Measurements from ENCODE around the gene TYSND1. TPM values are rescaled to one million over a fixed set of nuclear protein-coding genes. Genes with fewer than 3 reads are reported as not detected.
A peak's percentile ranks its signal among the peaks of the same experiment; 100 is the strongest.
"Not testable (repeated sequence)": the region's sequence is repeated elsewhere in the genome, so short reads cannot be mapped to it uniquely, and the experiment has no call there.

The TYSND1 gene
- total RNA-seq, 1 experiment from 2014 or later = 32.2 TPM

DNA sequence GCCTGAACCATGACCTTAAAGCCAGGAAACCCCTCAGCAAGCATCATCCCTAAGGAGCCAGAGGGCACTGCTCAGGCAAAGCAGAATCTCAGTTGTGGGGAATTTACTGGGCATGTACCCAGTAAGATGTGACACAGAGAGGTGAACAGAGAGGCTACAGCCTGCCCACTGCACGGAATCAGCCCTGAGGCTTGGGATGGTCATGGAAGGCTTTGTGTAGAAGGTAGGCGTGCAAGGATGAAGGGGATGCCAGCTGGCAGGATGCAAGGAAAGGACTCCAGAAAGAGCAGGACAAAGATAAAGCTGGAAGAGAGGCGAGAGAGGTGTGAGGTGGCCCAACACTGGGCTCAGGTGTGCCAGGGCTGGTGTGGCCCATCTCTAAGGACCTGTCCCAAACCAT, 11.5 kb downstream of the TYSND1 start:
- no peak for DNase-seq (ENCODE audit: low spot score)

DNA sequence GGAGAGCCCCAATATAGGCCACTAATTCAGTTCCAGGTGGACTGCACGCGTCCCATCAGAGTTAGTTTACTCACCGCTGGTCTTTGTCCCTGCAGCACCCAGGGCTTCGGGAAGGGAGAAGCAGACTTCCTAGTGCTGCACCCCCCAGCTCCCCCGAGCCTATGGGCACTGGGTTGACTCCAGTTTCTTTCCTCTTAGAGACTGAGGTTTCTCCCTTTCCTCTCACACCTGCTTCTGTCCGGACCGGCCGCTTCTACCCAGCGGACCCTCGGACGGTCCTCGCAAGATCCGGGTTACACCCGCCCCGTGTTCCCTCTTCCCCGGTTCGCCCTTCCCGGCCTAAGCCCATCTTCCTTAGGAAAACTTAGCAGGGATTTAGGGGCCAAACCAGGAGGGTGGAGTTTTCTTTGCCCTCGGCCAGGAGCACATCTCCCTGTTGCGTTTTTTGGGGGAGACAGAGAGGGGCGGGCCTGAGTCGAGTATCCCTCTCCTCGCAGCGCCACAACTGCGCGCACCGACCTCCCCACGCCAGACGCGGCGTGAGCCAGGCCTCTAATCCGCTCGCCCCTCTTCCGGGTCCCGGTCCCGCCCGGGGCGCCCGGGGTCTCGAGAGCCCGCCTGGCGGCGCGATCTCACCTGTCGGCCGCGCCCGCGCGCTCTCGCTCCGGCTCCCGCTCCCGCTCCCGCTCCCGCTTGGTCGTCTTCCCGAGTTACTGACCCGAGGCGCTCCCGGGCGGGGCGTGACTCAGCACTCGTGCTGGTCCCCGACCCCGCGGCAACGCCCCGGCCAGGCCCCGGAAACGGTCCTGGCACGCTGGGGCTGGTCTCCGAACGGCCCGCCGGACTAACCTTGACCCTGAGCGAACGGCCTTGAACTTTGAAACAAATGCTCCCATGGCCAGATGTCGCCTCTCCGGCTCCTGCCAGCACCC, 14.1 kb downstream of the TYSND1 start, which contains the start of gene AIFM2:
AIFM2 (minus strand) TSS at position 728 of the 932 bp plus-strand sequence. CDS start 8,741 bp downstream, outside the sequence.
- DNase-seq (ENCODE audit: low spot score) = peak; percentile 79

GRCh38 chr10:70131560-70131937, 15.0 kb downstream of the TYSND1 start:
- peak; percentile 19 for DNase-seq (ENCODE audit: low spot score)

- DNase-seq (ENCODE audit: low spot score) = peak; percentile 50
These were observed 15.5 kb downstream of the TYSND1 start for GRCh38 chr10:70130878-70131559.

DNA sequence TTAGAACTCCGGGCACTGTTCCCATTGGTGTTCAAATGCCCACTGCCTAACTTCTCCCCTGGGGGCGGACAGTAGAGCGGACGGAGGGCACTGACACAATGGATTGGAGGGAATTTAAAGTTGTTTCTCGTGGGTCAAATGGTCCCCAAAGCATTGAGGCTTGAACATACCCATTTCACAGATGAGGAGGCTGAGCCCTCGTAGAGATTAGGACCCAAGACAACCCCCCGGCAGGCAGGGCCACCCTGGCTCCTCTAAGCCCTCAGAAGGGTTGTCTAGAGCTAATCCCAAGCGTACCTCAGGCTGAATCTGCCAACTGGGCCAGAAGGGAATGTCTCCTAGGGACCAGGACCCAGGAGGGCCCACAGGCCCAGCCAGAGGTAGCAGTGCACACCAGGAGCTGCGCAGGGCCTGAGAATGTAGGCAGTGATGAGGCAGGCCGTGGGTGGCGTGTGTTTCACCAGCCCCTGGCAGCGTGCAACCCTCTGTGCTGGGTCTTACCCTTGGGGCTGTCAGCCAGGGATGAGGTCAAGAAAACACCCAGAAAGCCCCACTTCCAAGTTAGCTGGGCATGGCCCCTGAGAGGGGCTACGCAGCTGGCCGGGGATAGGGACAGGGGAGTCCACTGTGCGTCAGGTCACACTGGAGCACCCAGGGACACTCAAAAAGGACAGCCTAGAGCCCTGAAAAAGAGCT, 19.7 kb downstream of the TYSND1 start:
- DNase-seq (ENCODE audit: low spot score) = no peak

- no peak for DNase-seq (ENCODE audit: low spot score)
These were observed 20.5 kb downstream of the TYSND1 start for GRCh38 chr10:70125918-70126552.

GRCh38 chr10:70124918-70125317, 21.6 kb downstream of the TYSND1 start:
- no peak for DNase-seq (ENCODE audit: low spot score)

GRCh38 chr10:70124415-70124814, 22.1 kb downstream of the TYSND1 start:
- no peak for DNase-seq (ENCODE audit: low spot score)

GRCh38 chr10:70123817-70124216, 22.7 kb downstream of the TYSND1 start:
- no peak for DNase-seq (ENCODE audit: low spot score)

DNA sequence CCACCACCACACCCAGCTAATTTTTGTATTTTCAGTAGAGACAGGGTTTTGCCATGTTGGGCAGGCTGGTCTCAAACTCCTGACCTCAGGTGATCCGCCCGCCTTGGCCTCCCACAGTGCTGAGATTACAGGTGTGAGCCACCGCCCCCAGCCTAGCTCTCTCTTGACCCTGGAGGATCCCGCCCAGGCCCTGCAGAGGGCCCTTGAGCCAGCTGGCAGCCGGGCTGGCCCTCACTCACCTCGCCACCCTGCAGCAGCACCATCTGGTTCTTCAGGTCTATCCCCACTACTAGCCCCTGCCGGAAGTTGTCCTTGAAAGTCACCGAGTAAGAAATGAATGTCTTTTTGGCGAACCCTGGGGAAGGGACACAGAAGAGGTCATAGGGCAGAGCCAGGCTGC, 23.3 kb downstream of the TYSND1 start:
- DNase-seq (ENCODE audit: low spot score) = not testable (repeated sequence)

GRCh38 chr10:70122742-70123141, 23.8 kb downstream of the TYSND1 start:
- DNase-seq (ENCODE audit: low spot score) = no peak

- no peak for DNase-seq (ENCODE audit: low spot score)
These were observed 25.1 kb downstream of the TYSND1 start for GRCh38 chr10:70121281-70121949.

GRCh38 chr10:70120417-70120816, 26.1 kb downstream of the TYSND1 start:
- DNase-seq (ENCODE audit: low spot score) = no peak

DNA sequence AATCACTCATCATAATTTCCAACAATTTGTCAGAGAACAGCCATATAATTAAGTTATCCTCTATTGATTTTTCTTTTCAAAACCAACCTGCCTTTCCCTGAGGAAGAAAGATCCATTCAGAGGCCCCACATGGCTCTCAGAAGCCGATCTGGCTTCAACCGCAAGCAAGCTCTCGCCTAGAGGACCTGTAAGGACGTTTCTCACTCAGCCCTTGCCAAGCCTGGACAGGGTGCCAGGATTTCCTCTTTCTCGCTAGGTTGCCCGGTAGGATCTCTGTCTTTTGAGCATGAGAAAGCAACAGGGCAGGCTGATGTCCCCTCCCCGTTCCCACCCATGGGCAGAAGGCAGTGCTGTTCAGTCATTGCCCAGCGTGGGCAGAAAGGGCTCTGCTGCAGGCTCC, 26.9 kb downstream of the TYSND1 start:
- no peak for DNase-seq (ENCODE audit: low spot score)

DNA sequence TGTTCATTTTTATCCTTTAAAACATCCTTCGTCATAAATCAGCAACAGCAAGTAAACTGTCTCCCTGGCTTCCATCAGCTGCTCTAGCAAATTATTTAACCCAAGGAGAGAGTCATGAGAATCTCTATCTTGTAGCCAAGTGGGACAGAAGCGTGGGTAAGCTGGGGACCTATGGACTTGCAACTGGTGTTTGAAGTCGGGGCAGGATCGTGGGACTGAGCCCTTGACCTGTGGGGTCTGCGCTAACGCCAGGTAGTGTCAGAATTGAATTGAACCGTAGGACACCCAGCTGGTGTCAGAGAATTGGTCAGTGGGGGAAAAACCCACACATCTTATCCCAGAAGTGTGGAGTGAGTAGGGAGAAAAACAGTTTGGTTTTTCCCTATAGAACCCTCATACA, 27.3 kb downstream of the TYSND1 start:
- DNase-seq (ENCODE audit: low spot score) = no peak

DNA sequence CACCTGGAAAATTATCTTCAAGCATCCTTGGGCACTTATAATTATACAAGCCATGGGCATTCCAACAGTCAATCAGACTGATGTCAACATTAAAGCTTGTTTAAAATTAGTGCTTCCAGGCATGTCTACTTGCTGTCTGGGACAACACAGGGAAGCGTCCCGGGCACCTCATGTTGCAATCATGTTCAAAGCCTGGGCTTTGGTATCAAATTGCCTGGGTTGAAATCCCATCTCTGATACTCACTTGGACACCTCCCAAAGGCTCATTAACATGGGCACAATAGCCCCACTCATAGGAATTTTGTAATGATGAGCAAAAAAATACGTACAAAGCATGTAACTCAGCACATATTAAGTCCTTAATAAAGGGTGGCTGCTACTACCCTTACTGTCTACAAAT, 28.3 kb downstream of the TYSND1 start:
- DNase-seq (ENCODE audit: low spot score) = no peak

GRCh38 chr10:70117646-70118045, 28.9 kb downstream of the TYSND1 start:
- no peak for DNase-seq (ENCODE audit: low spot score)

GRCh38 chr10:70115948-70116682, 30.4 kb downstream of the TYSND1 start:
- DNase-seq (ENCODE audit: low spot score) = peak; percentile 72

GRCh38 chr10:70114902-70115301, 31.6 kb downstream of the TYSND1 start:
- DNase-seq (ENCODE audit: low spot score) = no peak

GRCh38 chr10:70112071-70112470, 34.4 kb downstream of the TYSND1 start:
- DNase-seq (ENCODE audit: low spot score) = no peak
